Measurements from ENCODE around the gene RBM42. TPM values are rescaled to one million over a fixed set of nuclear protein-coding genes. Genes with fewer than 3 reads are reported as not detected.
A peak's percentile ranks its signal among the peaks of the same experiment; 100 is the strongest.

The RBM42 gene
- total and polyA plus RNA-seq, 5 donors from 2014 or later: 52.3 to 69.0 (median 56.7) TPM

DNA sequence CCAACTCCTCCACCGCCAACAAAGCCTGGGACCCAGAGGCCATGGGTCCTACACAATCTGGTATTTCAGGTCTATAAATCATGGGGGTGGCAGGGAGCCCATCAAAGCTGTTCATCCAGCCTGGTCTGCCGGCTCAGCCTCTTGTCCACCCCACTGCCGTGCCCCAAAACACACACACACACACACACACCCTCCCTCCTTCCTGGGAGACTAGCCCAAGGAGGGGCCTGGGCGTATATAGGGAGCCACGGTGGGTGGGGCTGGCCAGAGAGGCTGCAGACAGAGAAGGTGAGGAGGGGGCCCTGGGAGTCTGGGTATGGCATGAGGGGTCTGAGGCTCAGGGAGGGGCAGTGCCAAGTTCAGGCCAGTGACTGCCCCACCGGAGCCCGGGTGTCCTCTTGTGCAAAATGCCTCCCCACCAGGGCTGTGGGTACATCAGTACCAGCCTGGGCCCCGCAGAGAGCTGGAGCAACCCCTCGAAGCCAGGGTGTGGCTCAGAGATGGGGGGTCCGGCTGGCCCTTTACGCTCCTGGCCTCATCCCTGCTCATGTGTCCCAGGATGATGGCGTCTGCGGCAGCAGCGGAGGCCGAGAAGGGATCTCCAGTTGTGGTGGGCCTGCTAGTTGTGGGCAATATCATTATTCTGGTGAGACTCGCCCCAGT is 37.5 kb downstream of the RBM42 start, which contains the start of gene UPK1A:
UPK1A (plus strand) TSS at position 267 of the 663 bp plus-strand sequence; CDS start at position 563, 296 bp downstream.
- H3K4me3 Mint-ChIP-seq: no peak within 1 kb of the TSS

DNA sequence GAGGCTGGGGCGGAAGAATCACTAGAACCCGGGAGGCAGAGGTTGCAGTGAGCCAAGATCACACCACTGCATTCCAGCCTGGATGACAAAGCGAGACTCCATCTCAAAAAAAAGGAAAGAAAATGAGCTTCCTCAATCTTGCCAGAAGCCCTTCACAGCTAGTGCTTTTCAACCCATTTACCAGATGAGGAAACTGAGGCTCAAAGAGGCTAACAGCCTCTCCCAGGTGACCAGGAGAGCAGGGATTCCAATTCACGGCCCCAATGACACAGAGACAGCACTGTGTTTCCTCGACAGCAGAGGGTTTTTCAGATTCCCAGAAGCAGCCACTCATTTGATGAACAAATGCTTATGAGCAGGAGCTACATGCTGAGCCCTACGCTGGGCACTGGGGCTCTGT is 40.7 kb downstream of the RBM42 start:
- H3K27ac ChIP-seq (ENCODE audit: insufficient read depth, low read length, poor library complexity, severe bottlenecking): no peak overlapping the region
- no peak for ATAC-seq (ENCODE audit: low read depth in 2 of 2)
- no peak overlapping the region for H3K4me3 ChIP-seq (ENCODE audit: low read depth, low read length)
- H3K9me3 Mint-ChIP-seq: peaks cover 0 to 2% (median 0%) of the 10 kb centered on the region in 7 donors
- DNase-seq: no peak
- H3K27me3 Mint-ChIP-seq: peaks cover 42% of the 10 kb centered on the region
- no peaks in the 10 kb centered on the region for H3K27me3 ChIP-seq (ENCODE audit: control insufficient read depth, insufficient read depth, low read length)
- H3K4me1 Mint-ChIP-seq: peaks cover 0 to 13% (median 7%) of the 10 kb centered on the region in 4 donors
- no peaks in the 10 kb centered on the region for H3K36me3 ChIP-seq (ENCODE audit: control insufficient read depth, insufficient read depth, low read length)
- peak overlapping the region in 1 of 3 donors; percentile 17 for H3K27ac Mint-ChIP-seq
- H3K9me3 ChIP-seq (ENCODE audit: control insufficient read depth in 2 of 2, low read length in 2 of 2): no peaks in the 10 kb centered on the region
- peaks cover 9% of the 10 kb centered on the region for H3K4me1 ChIP-seq (ENCODE audit: control insufficient read depth, insufficient read depth, low read length, poor library complexity, severe bottlenecking)
- peak overlapping the region in 1 of 4 donors; percentile 71 for H3K4me3 Mint-ChIP-seq
- no peaks in the 10 kb centered on the region for H3K36me3 Mint-ChIP-seq

More for the DNA sequence above, 37.5 kb downstream of the RBM42 start, which contains the start of gene UPK1A:
- Histone ChIP-seq H3K27me3 (ENCODE audit: control insufficient read depth, insufficient read depth, low read length) (no peaks in the 10 kb centered on the region), H3K4me1 (ENCODE audit: control insufficient read depth, insufficient read depth, low read length, poor library complexity, severe bottlenecking) (no peaks in the 10 kb centered on the region), H3K27ac (ENCODE audit: insufficient read depth, low read length, poor library complexity, severe bottlenecking) (no peak within 1 kb of the TSS), H3K9me3 (ENCODE audit: control insufficient read depth in 2 of 2, low read length in 2 of 2) (no peaks in the 10 kb centered on the region), H3K4me3 (ENCODE audit: low read depth, low read length) (no peak within 1 kb of the TSS), H3K36me3 (ENCODE audit: control insufficient read depth, insufficient read depth, low read length) (no peaks in the 10 kb centered on the region)
- Mint-ChIP-seq H3K27ac (no peak within 1 kb of the TSS), H3K4me1 (peaks cover 0 to 2% (median 0%) of the 10 kb centered on the region in 4 donors), H3K9me3 (peaks cover 0 to 2% (median 0%) of the 10 kb centered on the region in 7 donors), H3K27me3 (peaks cover 17% of the 10 kb centered on the region), H3K36me3 (no peaks in the 10 kb centered on the region)
- DNase-seq (no peak), ATAC-seq (ENCODE audit: low read depth in 2 of 2) (no peak)

DNA sequence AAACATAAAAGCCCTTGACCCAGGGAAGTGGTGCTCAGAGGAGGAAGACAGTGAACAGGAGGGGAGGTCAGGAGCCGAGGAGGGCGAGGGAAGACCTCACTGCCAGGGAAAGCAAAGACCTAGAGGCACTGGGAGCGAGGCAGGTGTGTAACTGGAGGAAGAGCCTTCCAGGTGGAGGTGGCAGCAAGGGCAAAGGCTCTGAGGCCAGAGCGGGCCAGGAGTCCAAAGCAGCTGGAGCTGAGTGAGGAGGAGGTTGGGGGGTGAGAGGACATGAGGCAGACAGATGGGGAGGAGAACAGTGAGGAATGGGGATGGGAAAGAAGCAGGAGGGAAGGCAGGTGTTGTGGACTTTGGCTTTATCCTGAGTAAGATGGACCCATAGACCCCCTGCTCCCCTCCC is 41.1 kb downstream of the RBM42 start:
- H3K27ac Mint-ChIP-seq: peak overlapping the region in 1 of 3 donors; percentile 17

DNA sequence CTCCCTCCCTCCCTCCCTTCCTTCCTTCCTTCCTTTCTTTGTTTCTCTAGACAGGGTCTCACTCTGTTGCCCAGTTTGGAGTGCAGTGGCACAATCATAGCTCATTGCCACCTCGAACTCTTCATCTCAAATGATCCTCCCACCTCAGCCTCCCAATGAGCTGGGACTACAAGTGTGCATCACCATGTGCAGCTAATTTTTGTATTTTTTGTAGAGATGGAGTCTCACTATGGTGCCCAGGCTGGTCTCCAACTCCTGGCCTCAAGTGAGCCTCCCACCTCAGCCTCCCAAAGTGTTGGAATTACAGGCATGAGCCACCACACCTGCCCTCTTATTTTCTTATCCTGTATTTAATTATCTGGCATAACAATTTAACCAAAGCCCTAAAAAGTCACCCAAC is 41.9 kb downstream of the RBM42 start:
- no peak overlapping the region for H3K27ac ChIP-seq (ENCODE audit: insufficient read depth, low read length, poor library complexity, severe bottlenecking)
- H3K36me3 ChIP-seq (ENCODE audit: control insufficient read depth, insufficient read depth, low read length): no peaks in the 10 kb centered on the region
- H3K4me1 ChIP-seq (ENCODE audit: control insufficient read depth, insufficient read depth, low read length, poor library complexity, severe bottlenecking): peaks cover 9% of the 10 kb centered on the region
- Mint-ChIP-seq H3K4me3 (no peak overlapping the region), H3K36me3 (no peaks in the 10 kb centered on the region), H3K27me3 (peaks cover 45% of the 10 kb centered on the region), H3K4me1 (peaks cover 0 to 13% (median 7%) of the 10 kb centered on the region in 4 donors), H3K9me3 (peaks cover 0 to 2% (median 0%) of the 10 kb centered on the region in 7 donors), H3K27ac (no peak overlapping the region)
- DNase-seq (no peak), ATAC-seq (ENCODE audit: low read depth in 2 of 2) (no peak)
- no peaks in the 10 kb centered on the region for H3K9me3 ChIP-seq (ENCODE audit: control insufficient read depth in 2 of 2, low read length in 2 of 2)
- no peaks in the 10 kb centered on the region for H3K27me3 ChIP-seq (ENCODE audit: control insufficient read depth, insufficient read depth, low read length)
- H3K4me3 ChIP-seq (ENCODE audit: low read depth, low read length): no peak overlapping the region

More for the DNA sequence above, 41.1 kb downstream of the RBM42 start:
- DNase-seq: no peak
- peaks cover 9% of the 10 kb centered on the region for H3K4me1 ChIP-seq (ENCODE audit: control insufficient read depth, insufficient read depth, low read length, poor library complexity, severe bottlenecking)
- H3K27ac ChIP-seq (ENCODE audit: insufficient read depth, low read length, poor library complexity, severe bottlenecking): no peak overlapping the region
- no peaks in the 10 kb centered on the region for H3K36me3 ChIP-seq (ENCODE audit: control insufficient read depth, insufficient read depth, low read length)
- no peak overlapping the region for H3K4me3 ChIP-seq (ENCODE audit: low read depth, low read length)
- peak overlapping the region in 1 of 4 donors; percentile 38 for H3K4me3 Mint-ChIP-seq
- peaks cover 45% of the 10 kb centered on the region for H3K27me3 Mint-ChIP-seq
- no peaks in the 10 kb centered on the region for H3K27me3 ChIP-seq (ENCODE audit: control insufficient read depth, insufficient read depth, low read length)
- peaks cover 0 to 13% (median 7%) of the 10 kb centered on the region in 4 donors for H3K4me1 Mint-ChIP-seq
- H3K36me3 Mint-ChIP-seq: no peaks in the 10 kb centered on the region
- peaks cover 0 to 2% (median 0%) of the 10 kb centered on the region in 7 donors for H3K9me3 Mint-ChIP-seq
- no peaks in the 10 kb centered on the region for H3K9me3 ChIP-seq (ENCODE audit: control insufficient read depth in 2 of 2, low read length in 2 of 2)
- ATAC-seq (ENCODE audit: low read depth in 2 of 2): no peak

GRCh38 chr19:35671818-35672217 is 43.0 kb downstream of the RBM42 start:
- H3K4me3 ChIP-seq (ENCODE audit: low read depth, low read length): no peak overlapping the region
- H3K9me3 Mint-ChIP-seq: peaks cover 0 to 2% (median 0%) of the 10 kb centered on the region in 7 donors
- H3K27me3 ChIP-seq (ENCODE audit: control insufficient read depth, insufficient read depth, low read length): no peaks in the 10 kb centered on the region
- peaks cover 9% of the 10 kb centered on the region for H3K4me1 ChIP-seq (ENCODE audit: control insufficient read depth, insufficient read depth, low read length, poor library complexity, severe bottlenecking)
- H3K36me3 Mint-ChIP-seq: no peaks in the 10 kb centered on the region
- no peak overlapping the region for H3K27ac Mint-ChIP-seq
- H3K4me3 Mint-ChIP-seq: no peak overlapping the region
- H3K27ac ChIP-seq (ENCODE audit: insufficient read depth, low read length, poor library complexity, severe bottlenecking): no peak overlapping the region
- no peak for DNase-seq
- no peaks in the 10 kb centered on the region for H3K36me3 ChIP-seq (ENCODE audit: control insufficient read depth, insufficient read depth, low read length)
- H3K4me1 Mint-ChIP-seq: peaks cover 0 to 13% (median 7%) of the 10 kb centered on the region in 4 donors
- peaks cover 45% of the 10 kb centered on the region for H3K27me3 Mint-ChIP-seq
- no peak for ATAC-seq (ENCODE audit: low read depth in 2 of 2)
- H3K9me3 ChIP-seq (ENCODE audit: control insufficient read depth in 2 of 2, low read length in 2 of 2): no peaks in the 10 kb centered on the region

GRCh38 chr19:35673121-35673804 is 44.4 kb downstream of the RBM42 start:
- H3K27me3 Mint-ChIP-seq: peaks cover 48% of the 10 kb centered on the region
- H3K4me3 Mint-ChIP-seq: peak overlapping the region in 3 of 4 donors; percentile 39 to 72 (median 66)
- peaks cover 9% of the 10 kb centered on the region for H3K4me1 ChIP-seq (ENCODE audit: control insufficient read depth, insufficient read depth, low read length, poor library complexity, severe bottlenecking)
- no peaks in the 10 kb centered on the region for H3K9me3 ChIP-seq (ENCODE audit: control insufficient read depth in 2 of 2, low read length in 2 of 2)
- peak; percentile 44 to 50 for ATAC-seq (ENCODE audit: low read depth in 2 of 2)
- no peaks in the 10 kb centered on the region for H3K36me3 ChIP-seq (ENCODE audit: control insufficient read depth, insufficient read depth, low read length)
- peaks cover 0 to 13% (median 7%) of the 10 kb centered on the region in 4 donors for H3K4me1 Mint-ChIP-seq
- peak overlapping the region; percentile 19 for H3K4me3 ChIP-seq (ENCODE audit: low read depth, low read length)
- DNase-seq: peak in 1 of 3 donors; percentile 50
- no peak overlapping the region for H3K27ac ChIP-seq (ENCODE audit: insufficient read depth, low read length, poor library complexity, severe bottlenecking)
- no peaks in the 10 kb centered on the region for H3K36me3 Mint-ChIP-seq
- H3K27me3 ChIP-seq (ENCODE audit: control insufficient read depth, insufficient read depth, low read length): no peaks in the 10 kb centered on the region
- H3K9me3 Mint-ChIP-seq: peaks cover 0 to 2% (median 0%) of the 10 kb centered on the region in 7 donors
- peak overlapping the region in 1 of 3 donors; percentile 64 for H3K27ac Mint-ChIP-seq

DNA sequence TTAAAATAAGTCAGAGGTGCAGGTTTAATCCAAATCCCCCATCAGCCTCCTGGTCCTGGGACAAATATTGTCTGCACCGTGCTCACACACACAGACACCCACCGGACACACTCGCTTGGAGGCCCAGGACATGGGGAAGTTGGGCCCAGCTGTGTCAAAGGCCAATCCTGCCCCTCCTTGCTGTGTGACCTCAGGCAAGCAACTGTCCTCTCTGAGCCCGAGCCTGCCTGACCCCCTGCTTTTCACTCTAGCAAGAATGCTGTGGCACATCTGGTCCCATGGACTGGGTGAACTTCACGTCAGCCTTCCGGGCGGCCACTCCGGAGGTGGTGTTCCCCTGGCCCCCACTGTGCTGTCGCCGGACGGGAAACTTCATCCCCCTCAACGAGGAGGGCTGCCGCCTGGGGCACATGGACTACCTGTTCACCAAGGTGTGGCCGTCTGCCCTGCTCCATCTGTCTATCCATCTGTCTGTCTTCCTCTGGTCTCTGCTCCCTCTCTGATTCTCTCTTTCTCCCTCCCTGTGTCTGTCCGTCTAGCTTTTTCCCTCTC is 46.8 kb downstream of the RBM42 start:
- Histone ChIP-seq H3K4me1 (ENCODE audit: control insufficient read depth, insufficient read depth, low read length, poor library complexity, severe bottlenecking) (peaks cover 9% of the 10 kb centered on the region), H3K27me3 (ENCODE audit: control insufficient read depth, insufficient read depth, low read length) (no peaks in the 10 kb centered on the region), H3K9me3 (ENCODE audit: control insufficient read depth in 2 of 2, low read length in 2 of 2) (no peaks in the 10 kb centered on the region), H3K27ac (ENCODE audit: insufficient read depth, low read length, poor library complexity, severe bottlenecking) (no peak overlapping the region), H3K4me3 (ENCODE audit: low read depth, low read length) (no peak overlapping the region), H3K36me3 (ENCODE audit: control insufficient read depth, insufficient read depth, low read length) (no peaks in the 10 kb centered on the region)
- no peak for ATAC-seq (ENCODE audit: low read depth in 2 of 2)
- no peak overlapping the region for H3K27ac Mint-ChIP-seq
- DNase-seq: no peak
- peaks cover 0 to 13% (median 7%) of the 10 kb centered on the region in 4 donors for H3K4me1 Mint-ChIP-seq
- no peak overlapping the region for H3K4me3 Mint-ChIP-seq
- H3K27me3 Mint-ChIP-seq: peaks cover 39% of the 10 kb centered on the region
- peaks cover 0 to 1% (median 0%) of the 10 kb centered on the region in 7 donors for H3K9me3 Mint-ChIP-seq
- no peaks in the 10 kb centered on the region for H3K36me3 Mint-ChIP-seq
